Osteoblast (primary cell): ENCODE measurements around the gene HGS. TPM values are rescaled to one million over a fixed set of nuclear protein-coding genes. Genes with fewer than 3 reads are reported as not detected.

Source experiments
- DNase-seq: peaks from one replicate; pipeline ENCODE4 v3.0.0; 2011; ENCODE audit warnings: low spot score, mixed read lengths; ENCODE audit not compliant: insufficient read length; ENCODE audit errors: missing footprints
- H2AFZ ChIP-seq: 2 replicates; pipeline ENCODE4 v1.6.0; 2011; ENCODE audit warnings: mild to moderate bottlenecking, low read length
- H3K27ac ChIP-seq: 2 replicates; pipeline ENCODE4 v1.5.1; 2011; ENCODE audit warnings: mild to moderate bottlenecking, low read depth, low read length, moderate library complexity
- H3K27me3 ChIP-seq: 2 replicates; pipeline ENCODE4 v1.6.0; 2012; ENCODE audit warnings: mild to moderate bottlenecking, control low read depth, inconsistent platforms, low read length, moderate library complexity; ENCODE audit not compliant: insufficient read depth
- H3K36me3 ChIP-seq: 2 replicates; pipeline ENCODE4 v1.5.1; 2011; ENCODE audit warnings: mild to moderate bottlenecking, low read length, control low read depth, moderate library complexity; ENCODE audit not compliant: insufficient read depth
- H3K4me1 ChIP-seq: 2 replicates; pipeline ENCODE4 v1.5.1; 2011; ENCODE audit warnings: mild to moderate bottlenecking, low read length, control low read depth, moderate library complexity; ENCODE audit not compliant: insufficient read depth
- H3K4me2 ChIP-seq: 2 replicates; pipeline ENCODE4 v1.6.0; 2011; ENCODE audit warnings: mild to moderate bottlenecking, low read length; ENCODE audit not compliant: insufficient read depth
- H3K4me3 ChIP-seq: fragments of 200-600 bp; sonication (generic); 3 replicates; pipeline ENCODE4 v1.5.1; 2012; ENCODE audit warnings: mild to moderate bottlenecking, low read length, inconsistent platforms; ENCODE audit not compliant: insufficient read depth
- H3K79me2 ChIP-seq: 2 replicates; pipeline ENCODE4 v1.6.0; 2012; ENCODE audit warnings: mild to moderate bottlenecking, low read length, control low read depth, inconsistent platforms; ENCODE audit not compliant: insufficient read depth
- H3K9me3 ChIP-seq: 2 replicates; pipeline ENCODE4 v1.5.1; 2011; ENCODE audit warnings: low read depth, low read length, control low read depth
- H4K20me1 ChIP-seq: 2 replicates; pipeline ENCODE4 v1.6.0; 2012; ENCODE audit warnings: mild to moderate bottlenecking, low read length, control low read depth; ENCODE audit not compliant: insufficient read depth
- total RNA-seq: library from RNA; depleted of rRNA; stranded (reverse); fragments of >200 nt; gene quantifications from 2 replicates; pipeline ENCODE4 v1.2.3, GENCODE V29; 2012
- TF ChIP-seq, protein P1 (sequence below): IDR thresholded peaks from 2 replicates; pipeline ENCODE4 v1.5.1; 2011; ENCODE audit warnings: mild to moderate bottlenecking, low read depth, low read length, moderate library complexity; ENCODE audit errors: extremely low read depth

HGS gene
- total RNA-seq, 1 donor: 110 TPM

DNA sequence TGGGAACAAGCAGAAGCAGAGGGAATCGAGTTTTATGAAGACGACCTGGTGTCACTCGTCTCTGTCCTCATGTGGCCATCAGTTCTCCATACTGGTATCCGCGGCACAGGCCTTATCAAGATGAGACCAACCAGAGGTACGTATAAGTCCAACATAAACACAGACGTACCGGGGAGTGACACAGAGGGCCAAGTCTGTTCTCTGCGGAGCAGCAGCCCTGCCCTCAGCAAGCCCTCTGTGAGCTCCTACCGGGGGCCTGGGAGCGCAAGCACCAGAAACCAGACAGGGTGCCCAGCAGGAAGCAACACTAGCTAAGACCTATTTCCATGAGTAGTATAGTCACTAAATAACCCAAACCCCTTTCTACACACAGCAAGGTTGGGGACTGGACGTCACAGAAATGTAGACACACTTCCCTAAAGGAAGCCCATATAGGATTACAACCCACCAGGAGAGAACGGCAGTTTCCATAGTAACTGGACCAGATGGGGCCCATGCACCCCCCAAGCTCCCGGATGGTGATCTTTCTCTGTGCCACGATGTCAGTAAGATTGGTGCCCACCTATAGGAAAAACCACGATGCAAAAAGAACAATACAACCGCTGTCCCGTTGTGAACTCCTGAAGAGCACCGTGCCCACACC lies 1.1 kb upstream of the HGS start:
- Histone ChIP-seq H3K27me3 (no peaks in the 10 kb centered on the region), H3K79me2 (peaks cover 75% of the 10 kb centered on the region), H3K4me1 (peaks cover 23% of the 10 kb centered on the region), H2AFZ (peak overlapping the region; percentile 78), H3K36me3 (peaks cover 29% of the 10 kb centered on the region), H3K4me2 (peak overlapping the region; percentile 97), H3K27ac (peak overlapping the region; percentile 85), H3K4me3 (peak overlapping the region; percentile 97), H3K9me3 (no peaks in the 10 kb centered on the region), H4K20me1 (peaks cover 41% of the 10 kb centered on the region)
- peak; percentile 86 for DNase-seq
- TF ChIP-seq, protein P1, sequence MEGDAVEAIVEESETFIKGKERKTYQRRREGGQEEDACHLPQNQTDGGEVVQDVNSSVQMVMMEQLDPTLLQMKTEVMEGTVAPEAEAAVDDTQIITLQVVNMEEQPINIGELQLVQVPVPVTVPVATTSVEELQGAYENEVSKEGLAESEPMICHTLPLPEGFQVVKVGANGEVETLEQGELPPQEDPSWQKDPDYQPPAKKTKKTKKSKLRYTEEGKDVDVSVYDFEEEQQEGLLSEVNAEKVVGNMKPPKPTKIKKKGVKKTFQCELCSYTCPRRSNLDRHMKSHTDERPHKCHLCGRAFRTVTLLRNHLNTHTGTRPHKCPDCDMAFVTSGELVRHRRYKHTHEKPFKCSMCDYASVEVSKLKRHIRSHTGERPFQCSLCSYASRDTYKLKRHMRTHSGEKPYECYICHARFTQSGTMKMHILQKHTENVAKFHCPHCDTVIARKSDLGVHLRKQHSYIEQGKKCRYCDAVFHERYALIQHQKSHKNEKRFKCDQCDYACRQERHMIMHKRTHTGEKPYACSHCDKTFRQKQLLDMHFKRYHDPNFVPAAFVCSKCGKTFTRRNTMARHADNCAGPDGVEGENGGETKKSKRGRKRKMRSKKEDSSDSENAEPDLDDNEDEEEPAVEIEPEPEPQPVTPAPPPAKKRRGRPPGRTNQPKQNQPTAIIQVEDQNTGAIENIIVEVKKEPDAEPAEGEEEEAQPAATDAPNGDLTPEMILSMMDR: no peak

DNA sequence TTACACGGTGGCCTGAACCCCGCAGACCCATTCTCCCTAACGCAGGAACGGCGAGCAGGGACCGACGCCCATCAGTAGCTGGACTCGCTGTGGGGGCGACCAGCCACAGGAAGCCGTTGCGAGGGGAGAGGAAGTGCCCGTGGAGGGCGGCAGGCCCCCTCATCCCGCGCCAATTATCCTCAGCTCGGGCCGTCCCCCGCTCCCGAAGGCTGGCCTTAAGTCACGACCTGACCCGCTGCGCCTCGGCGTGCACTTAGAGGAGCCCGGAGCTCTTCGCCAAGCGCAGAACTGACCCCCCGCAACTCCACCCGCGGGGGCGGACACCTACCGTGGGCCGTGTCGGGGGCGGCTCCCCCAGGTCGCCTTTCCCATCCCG lies 615 bp upstream of the HGS start:
- DNase-seq: peak; percentile 92
- Histone ChIP-seq H3K79me2 (peaks cover 80% of the 10 kb centered on the region), H3K9me3 (no peaks in the 10 kb centered on the region), H4K20me1 (peaks cover 46% of the 10 kb centered on the region), H3K4me1 (peaks cover 23% of the 10 kb centered on the region), H3K4me3 (peak overlapping the region; percentile 97), H3K36me3 (peaks cover 34% of the 10 kb centered on the region), H3K27me3 (no peaks in the 10 kb centered on the region), H2AFZ (peak overlapping the region; percentile 78), H3K4me2 (peak overlapping the region; percentile 97), H3K27ac (peak overlapping the region; percentile 85)
- TF ChIP-seq, protein P1: no peak

DNA sequence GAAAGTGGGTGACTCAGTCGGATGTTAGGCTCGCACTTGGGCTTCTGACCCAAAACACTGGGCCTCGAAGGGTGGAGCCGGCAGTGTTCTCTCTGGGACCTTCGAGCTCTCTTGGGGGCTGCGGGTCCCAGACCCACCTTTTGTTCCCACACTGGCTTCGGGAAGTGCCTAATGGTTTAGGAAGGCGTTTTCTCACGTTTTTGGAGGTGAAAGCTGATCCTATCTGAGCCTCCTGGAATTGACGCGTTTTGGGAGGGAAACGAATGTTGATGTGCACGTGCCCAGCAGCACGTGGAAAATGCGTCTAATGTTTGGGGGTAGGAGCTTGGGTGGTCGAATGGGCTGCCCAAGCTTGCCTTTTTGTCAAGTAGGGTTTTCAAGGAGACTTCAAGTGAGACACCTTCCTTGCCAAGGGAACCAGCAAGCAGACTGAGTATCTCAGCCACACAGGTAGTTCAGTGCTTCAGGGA lies 666 bp downstream of the HGS start:
- H3K27ac ChIP-seq: peak overlapping the region; percentile 91
- no peaks in the 10 kb centered on the region for H3K9me3 ChIP-seq
- peaks cover 45% of the 10 kb centered on the region for H3K36me3 ChIP-seq
- TF ChIP-seq, protein P1: no peak
- H3K4me1 ChIP-seq: peaks cover 23% of the 10 kb centered on the region
- H3K4me2 ChIP-seq: peak overlapping the region; percentile 91
- H2AFZ ChIP-seq: no peak overlapping the region
- peaks cover 93% of the 10 kb centered on the region for H3K79me2 ChIP-seq
- peaks cover 59% of the 10 kb centered on the region for H4K20me1 ChIP-seq
- no peaks in the 10 kb centered on the region for H3K27me3 ChIP-seq
- DNase-seq: peak; percentile 99
- H3K4me3 ChIP-seq: peak overlapping the region; percentile 97

DNA sequence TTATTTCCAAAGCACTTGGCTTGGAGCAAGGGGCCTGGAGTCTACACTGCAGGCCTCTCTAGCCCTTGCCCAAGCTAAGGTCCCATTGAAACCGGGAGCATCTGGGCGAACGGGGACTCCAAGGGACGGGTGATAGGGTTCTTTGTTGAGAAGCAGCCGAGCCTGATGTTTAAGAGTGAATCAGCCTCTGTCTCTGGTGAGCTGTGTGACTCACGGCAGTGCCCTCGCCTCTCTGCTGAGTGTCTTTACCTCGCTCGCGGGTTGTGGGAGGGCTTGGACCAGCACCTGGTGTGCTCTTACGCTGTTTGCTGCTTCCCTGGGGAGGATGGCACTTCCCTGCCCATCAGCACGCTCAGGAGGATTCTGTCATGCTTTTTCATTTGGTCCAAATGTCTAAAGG lies 1.3 kb downstream of the HGS start:
- H2AFZ ChIP-seq: no peak overlapping the region
- peaks cover 51% of the 10 kb centered on the region for H3K36me3 ChIP-seq
- H3K4me2 ChIP-seq: peak overlapping the region; percentile 91
- TF ChIP-seq, protein P1: no peak
- DNase-seq: peak; percentile 99
- no peaks in the 10 kb centered on the region for H3K27me3 ChIP-seq
- H4K20me1 ChIP-seq: peaks cover 65% of the 10 kb centered on the region
- peak overlapping the region; percentile 91 for H3K27ac ChIP-seq
- H3K79me2 ChIP-seq: peaks cover 93% of the 10 kb centered on the region
- H3K4me1 ChIP-seq: peaks cover 23% of the 10 kb centered on the region
- H3K4me3 ChIP-seq: peak overlapping the region; percentile 97
- H3K9me3 ChIP-seq: no peaks in the 10 kb centered on the region
